LNCaP clone FGC (cell line): ENCODE data around the gene FITM1.

Experiments
- DNase-seq: peaks from one replicate; pipeline ENCODE4 v3.0.0-alpha.2; 2011; ENCODE audit warnings: low read depth
- H3K4me3 ChIP-seq: 2 replicates; pipeline ENCODE4 v1.5.1; 2011; ENCODE audit warnings: mild to moderate bottlenecking, low read depth, low read length, control low read depth
- CTCF ChIP-seq: IDR thresholded peaks from 2 replicates; pipeline ENCODE4 v1.5.1; 2012; ENCODE audit warnings: mild to moderate bottlenecking; ENCODE audit not compliant: control insufficient read depth, insufficient read depth; ENCODE audit errors: extremely low read depth

Gene FITM1

GRCh38 chr14:24160499-24160849, 30.0 kb downstream of the FITM1 start:
- TF ChIP-seq CTCF = no peak
- H3K4me3 ChIP-seq = no peak overlapping the region
- DNase-seq = no peak

GRCh38 chr14:24160850-24161804, 30.7 kb downstream of the FITM1 start, which contains the start of gene IRF9:
Gene IRF9, plus strand, starts transcription at chr14:24161265. Its CDS starts 880 bp downstream, at chr14:24162145.
- DNase-seq = peak; percentile 87
- peak within 1 kb of the TSS; percentile 39 for H3K4me3 ChIP-seq
- TF ChIP-seq CTCF = peak; percentile 97

GRCh38 chr14:24162093-24162492, 31.6 kb downstream of the FITM1 start:
- TF ChIP-seq CTCF = no peak
- no peak for DNase-seq
- H3K4me3 ChIP-seq = no peak overlapping the region

- DNase-seq = no peak
- no peak for TF ChIP-seq CTCF
- no peak overlapping the region for H3K4me3 ChIP-seq
Observed at GRCh38 chr14:24164518-24164991, 34.1 kb downstream of the FITM1 start.

- no peak for TF ChIP-seq CTCF
- no peak for DNase-seq
- H3K4me3 ChIP-seq = no peak overlapping the region
Observed at GRCh38 chr14:24165785-24166184, 35.3 kb downstream of the FITM1 start.

GRCh38 chr14:24167469-24168114, 37.1 kb downstream of the FITM1 start:
- TF ChIP-seq CTCF = no peak
- no peak overlapping the region for H3K4me3 ChIP-seq
- DNase-seq = no peak
